NOMO-1 treated with DMSO at 0.1 percent for 48 hours (cell line): Measurements from ENCODE around the gene ALDH3A1.

Source experiments
- DNase-seq: peaks from one replicate; lab custom pipeline; 2025; ENCODE audit not compliant: unreplicated experiment; lab: John Stamatoyannopoulos, UW

Gene ALDH3A1

GRCh38 chr17:19705771-19706770 is 42.0 kb downstream of the ALDH3A1 start:
- DNase-seq: no peak

- DNase-seq: no peak
Observed at GRCh38 chr17:19705201-19705600, 42.9 kb downstream of the ALDH3A1 start.

- DNase-seq: no peak
Observed at GRCh38 chr17:19703828-19704613, 44.1 kb downstream of the ALDH3A1 start.

GRCh38 chr17:19703106-19703827 is 44.8 kb downstream of the ALDH3A1 start:
- no peak for DNase-seq

- peak; percentile 81 for DNase-seq
Observed at GRCh38 chr17:19702217-19702641, 45.9 kb downstream of the ALDH3A1 start.
